AG04450 (cell line): ENCODE data around the gene LSP1. TPM values are rescaled to one million over a fixed set of nuclear protein-coding genes. Genes with fewer than 3 reads are reported as not detected.

Experiments used
- CTCF ChIA-PET: fragments of 300-600, 350-600 bp; formaldehyde crosslinking; extraction: SDS; loops from one replicate; lab custom pipeline; 2022; ENCODE audit warnings: antibody characterized with exemption, inconsistent platforms; lab: Charles Lee
- POLR2A ChIA-PET: fragments of 350-600 bp; formaldehyde crosslinking; extraction: SDS; loops from one replicate; lab custom pipeline; 2021; ENCODE audit warnings: antibody characterized with exemption, inconsistent platforms; lab: Yijun Ruan, JAX
- DNase-seq: peaks from one replicate; pipeline ENCODE4 v3.0.0-alpha.2; 2011; ENCODE audit warnings: low read depth, low spot score
- H3K27ac ChIP-seq: one replicate; pipeline ENCODE4 v1.5.1; 2012; ENCODE audit warnings: low read depth, low read length, control low read depth
- H3K27me3 ChIP-seq: one replicate; pipeline ENCODE4 v1.6.0; 2012; ENCODE audit warnings: low read length; ENCODE audit not compliant: control insufficient read depth, insufficient read depth
- H3K4me3 ChIP-seq: 2 replicates; pipeline ENCODE4 v1.5.1; 2011; ENCODE audit warnings: mild to moderate bottlenecking, low read depth, low read length, control low read depth
- H3K9me3 ChIP-seq: 2 replicates; pipeline ENCODE4 v1.5.1; 2012; ENCODE audit warnings: low read length; ENCODE audit not compliant: control insufficient read depth, insufficient read depth
- polyA plus RNA-seq: library from polyadenylated mRNA; depleted of rRNA; stranded (reverse); fragments of >200 nt; gene quantifications from 2 replicates; pipeline ENCODE4 v1.2.3, GENCODE V29; 2011
- TF ChIP-seq, protein P1 (sequence below): IDR thresholded peaks from 2 replicates; pipeline ENCODE4 v1.5.1; 2011; ENCODE audit warnings: low read depth, low read length, control low read depth, inconsistent platforms

The LSP1 gene
- polyA plus RNA-seq, 1 experiment: not detected

DNA sequence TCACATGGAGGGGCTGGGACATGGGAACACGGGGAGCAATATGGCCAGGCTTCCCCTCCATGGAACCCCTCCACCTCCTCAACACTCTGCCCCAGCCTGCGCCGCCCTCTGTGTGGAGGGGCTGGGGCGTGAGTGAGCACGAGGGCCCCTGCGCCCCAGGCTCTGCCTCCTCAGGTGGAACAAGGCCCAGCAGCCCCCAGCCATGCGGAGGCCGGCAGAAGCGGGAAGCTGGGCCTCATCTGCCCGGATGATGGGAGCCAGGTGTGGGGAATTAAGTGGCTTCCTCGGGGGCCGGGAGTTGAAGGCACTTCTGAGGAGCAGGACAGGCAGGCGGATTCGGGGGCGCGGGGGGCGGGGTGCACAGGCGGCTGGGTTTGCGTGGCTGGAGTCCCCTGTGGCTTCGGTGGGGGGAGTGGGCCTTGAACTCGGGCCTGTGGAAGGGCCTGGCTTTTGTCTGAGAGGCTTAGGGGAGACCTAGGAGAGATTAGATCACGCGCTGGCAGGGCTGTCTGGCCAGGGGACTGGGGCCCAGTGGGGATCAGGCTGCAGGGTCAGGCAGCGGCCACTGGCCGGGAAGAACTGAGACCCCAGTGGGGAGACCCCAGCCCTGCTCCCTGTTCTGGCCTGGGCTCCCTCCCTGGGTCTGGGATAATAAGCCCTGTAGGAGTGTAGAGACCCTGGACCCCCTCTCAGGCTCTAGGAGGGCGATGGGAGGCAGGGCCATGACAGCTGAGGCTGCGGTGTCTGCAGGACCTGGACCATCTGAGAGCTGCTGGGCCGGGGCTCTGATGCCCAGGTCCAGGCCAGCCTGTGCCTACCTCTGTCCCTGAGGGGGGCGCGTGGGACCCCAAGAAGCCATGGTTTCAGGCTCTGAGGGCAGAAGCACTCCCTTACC lies 25.5 kb downstream of the LSP1 start:
- no peak for DNase-seq
- no peak overlapping the region for H3K27ac ChIP-seq
- CTCF ChIA-PET: interaction anchor here (1.0 to 1.2 kb wide), 2 partner anchors 185 to 274 kb away, joined by 3 to 8 read pairs; no protein-coding TSS in a partner anchor
- H3K27me3 ChIP-seq: peaks cover 4% of the 10 kb centered on the region
- H3K4me3 ChIP-seq: no peak overlapping the region
- POLR2A ChIA-PET: no interaction called here
- H3K9me3 ChIP-seq: peaks cover 5% of the 10 kb centered on the region; the same call in 1 of the 2 replicates
- TF ChIP-seq, protein P1, sequence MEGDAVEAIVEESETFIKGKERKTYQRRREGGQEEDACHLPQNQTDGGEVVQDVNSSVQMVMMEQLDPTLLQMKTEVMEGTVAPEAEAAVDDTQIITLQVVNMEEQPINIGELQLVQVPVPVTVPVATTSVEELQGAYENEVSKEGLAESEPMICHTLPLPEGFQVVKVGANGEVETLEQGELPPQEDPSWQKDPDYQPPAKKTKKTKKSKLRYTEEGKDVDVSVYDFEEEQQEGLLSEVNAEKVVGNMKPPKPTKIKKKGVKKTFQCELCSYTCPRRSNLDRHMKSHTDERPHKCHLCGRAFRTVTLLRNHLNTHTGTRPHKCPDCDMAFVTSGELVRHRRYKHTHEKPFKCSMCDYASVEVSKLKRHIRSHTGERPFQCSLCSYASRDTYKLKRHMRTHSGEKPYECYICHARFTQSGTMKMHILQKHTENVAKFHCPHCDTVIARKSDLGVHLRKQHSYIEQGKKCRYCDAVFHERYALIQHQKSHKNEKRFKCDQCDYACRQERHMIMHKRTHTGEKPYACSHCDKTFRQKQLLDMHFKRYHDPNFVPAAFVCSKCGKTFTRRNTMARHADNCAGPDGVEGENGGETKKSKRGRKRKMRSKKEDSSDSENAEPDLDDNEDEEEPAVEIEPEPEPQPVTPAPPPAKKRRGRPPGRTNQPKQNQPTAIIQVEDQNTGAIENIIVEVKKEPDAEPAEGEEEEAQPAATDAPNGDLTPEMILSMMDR: no peak

DNA sequence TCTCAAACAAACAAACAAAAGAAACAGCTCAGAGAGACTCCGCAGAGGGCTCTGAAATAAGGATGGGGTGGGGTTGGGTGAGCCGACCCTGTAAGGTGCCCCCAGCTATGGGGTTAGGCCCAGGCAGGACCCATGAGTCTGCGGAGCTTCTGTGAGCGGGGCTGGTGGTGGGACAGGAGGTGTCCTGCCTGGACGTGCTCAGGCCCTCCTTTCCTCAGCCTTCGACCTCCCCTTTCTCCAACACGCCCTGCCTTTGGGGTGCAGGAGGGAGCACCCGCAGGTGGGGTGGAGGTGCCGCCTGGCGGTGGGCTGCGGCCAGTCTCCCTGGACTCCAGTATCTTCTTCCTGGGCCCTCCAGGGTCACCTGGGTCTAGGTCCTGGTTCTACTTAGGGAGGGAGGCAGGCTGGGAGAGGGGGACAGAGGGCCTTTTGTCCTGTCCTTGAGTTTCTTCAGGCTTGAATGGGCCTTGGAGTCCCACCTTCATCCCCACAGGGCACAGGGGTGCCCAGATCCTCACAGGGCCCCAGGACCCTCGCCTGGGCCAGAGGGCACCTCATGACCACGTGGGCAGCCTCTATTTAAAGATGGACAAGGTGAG lies 26.6 kb downstream of the LSP1 start:
- DNase-seq: no peak
- POLR2A ChIA-PET: no interaction called here
- CTCF ChIA-PET: interaction anchor here (1.0 kb wide), 2 partner anchors 121 to 186 kb away, joined by 3 read pairs; no protein-coding TSS in a partner anchor

DNA sequence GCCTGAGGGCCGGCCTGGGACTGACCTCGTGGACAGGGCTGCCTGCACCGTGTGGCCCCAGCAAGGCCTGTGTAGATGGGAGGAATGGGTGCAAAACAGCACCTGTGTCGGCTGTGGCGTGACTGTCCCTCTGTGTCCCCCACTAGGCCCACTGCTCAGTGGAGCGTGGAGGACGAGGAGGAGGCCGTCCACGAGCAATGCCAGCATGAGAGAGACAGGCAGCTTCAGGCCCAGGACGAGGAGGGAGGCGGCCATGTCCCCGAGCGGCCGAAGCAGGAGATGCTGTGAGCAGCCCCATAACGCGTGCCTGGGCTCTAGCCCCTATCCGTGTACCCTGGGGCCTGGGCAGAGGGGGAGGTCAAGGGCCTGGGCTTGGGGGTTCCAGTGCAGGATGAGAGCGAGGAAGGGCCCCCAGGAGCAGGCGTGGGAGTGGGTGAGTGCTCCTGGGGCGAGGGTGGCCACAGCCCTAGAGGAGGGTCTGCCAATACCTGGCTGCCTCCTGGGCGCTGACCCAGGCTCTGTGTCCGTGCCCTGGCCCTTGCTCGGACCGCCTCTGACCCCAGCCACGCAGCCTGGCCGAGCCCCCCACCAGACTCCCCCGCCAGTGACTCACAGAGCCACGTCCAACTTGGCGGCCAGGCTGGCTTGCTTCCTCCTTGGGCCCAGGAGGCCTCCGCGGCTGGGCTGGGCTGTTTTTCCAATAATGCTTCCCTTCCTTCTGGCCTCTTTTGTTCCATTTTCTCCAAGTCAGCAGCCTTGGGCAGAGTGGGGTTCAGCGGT lies 27.2 kb downstream of the LSP1 start:
- CTCF ChIA-PET: interaction anchor here (1.0 kb wide), 1 partner anchor 120 kb away, joined by 3 read pairs; no protein-coding TSS in a partner anchor
- TF ChIP-seq, protein P1: no peak
- Histone ChIP-seq H3K27ac (no peak overlapping the region), H3K9me3 (peaks cover 5% of the 10 kb centered on the region; the same call in 1 of the 2 replicates), H3K4me3 (no peak overlapping the region), H3K27me3 (peaks cover 11% of the 10 kb centered on the region)
- POLR2A ChIA-PET: no interaction called here
- DNase-seq: no peak

More for the DNA sequence above, 26.6 kb downstream of the LSP1 start:
- H3K27ac ChIP-seq: no peak overlapping the region
- H3K4me3 ChIP-seq: no peak overlapping the region
- TF ChIP-seq, protein P1: no peak
- peaks cover 5% of the 10 kb centered on the region; the same call in 1 of the 2 replicates for H3K9me3 ChIP-seq
- peaks cover 11% of the 10 kb centered on the region for H3K27me3 ChIP-seq

DNA sequence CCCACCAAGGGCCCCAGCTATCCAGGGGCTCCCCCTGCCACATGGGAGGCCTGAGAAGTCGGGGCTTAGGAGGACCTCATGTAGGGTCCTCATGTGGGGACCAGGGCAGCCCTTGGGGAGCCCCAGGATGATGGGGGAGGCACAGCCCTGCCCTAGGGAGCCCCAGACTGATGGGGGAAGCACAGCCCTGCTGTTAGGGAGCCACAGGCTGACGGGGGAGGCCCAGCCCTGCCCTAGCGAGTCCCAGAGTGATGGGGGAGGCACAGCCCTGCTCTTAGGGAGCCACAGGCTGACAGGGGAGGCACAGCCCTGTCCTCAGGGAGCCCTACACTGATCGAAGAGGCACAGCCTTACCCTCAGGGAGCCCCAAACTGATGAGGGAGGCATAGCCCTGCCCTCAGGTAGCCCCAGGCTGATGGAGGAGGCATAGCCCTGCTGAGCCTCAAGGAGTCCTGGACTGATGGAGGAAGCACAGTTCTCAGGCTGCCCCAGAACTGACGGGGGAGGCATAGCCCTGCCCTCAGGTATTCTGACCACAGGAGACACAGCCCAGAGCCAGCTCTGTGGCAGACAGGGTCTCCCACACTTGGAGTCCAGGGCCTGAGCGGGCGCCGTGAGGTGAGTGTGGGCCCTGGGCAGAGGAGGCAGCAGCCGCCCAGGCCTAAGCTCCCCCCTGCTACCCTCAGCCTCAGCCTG lies 28.0 kb downstream of the LSP1 start:
- H3K9me3 ChIP-seq: peaks cover 5% of the 10 kb centered on the region; the same call in 1 of the 2 replicates
- H3K27me3 ChIP-seq: peaks cover 11% of the 10 kb centered on the region
- no peak for DNase-seq
- H3K27ac ChIP-seq: no peak overlapping the region
- ChIA-PET CTCF (interaction anchor here (3.3 kb wide), 2 partner anchors 121 to 270 kb away, joined by 24 to 47 read pairs; no protein-coding TSS in a partner anchor), POLR2A (no interaction called here)
- TF ChIP-seq, protein P1: no peak
- no peak overlapping the region for H3K4me3 ChIP-seq
